Body of pancreas (tissue), 4 donors: ENCODE results near the gene IGSF9.

Experiments
- POLR2A ChIP-seq, 3 donors: fragments of 450-650 bp; IDR thresholded peaks; one replicate each; pipeline ENCODE4 v1.6.1; 2016; ENCODE audit warnings: antibody characterized with exemption in 3 of 3, mild to moderate bottlenecking in 2 of 3
- TF ChIP-seq, protein P1 (sequence below), 7 experiments: fragments of 450-650 bp in 4 of 7; fragments of 200-600 bp in 3 of 7; sonication (generic) in 3 of 7; IDR thresholded peaks; one replicate each; pipeline ENCODE4 v1.5.1; 2016 to 2019; ENCODE audit warnings: antibody characterized with exemption in 7 of 7

DNA sequence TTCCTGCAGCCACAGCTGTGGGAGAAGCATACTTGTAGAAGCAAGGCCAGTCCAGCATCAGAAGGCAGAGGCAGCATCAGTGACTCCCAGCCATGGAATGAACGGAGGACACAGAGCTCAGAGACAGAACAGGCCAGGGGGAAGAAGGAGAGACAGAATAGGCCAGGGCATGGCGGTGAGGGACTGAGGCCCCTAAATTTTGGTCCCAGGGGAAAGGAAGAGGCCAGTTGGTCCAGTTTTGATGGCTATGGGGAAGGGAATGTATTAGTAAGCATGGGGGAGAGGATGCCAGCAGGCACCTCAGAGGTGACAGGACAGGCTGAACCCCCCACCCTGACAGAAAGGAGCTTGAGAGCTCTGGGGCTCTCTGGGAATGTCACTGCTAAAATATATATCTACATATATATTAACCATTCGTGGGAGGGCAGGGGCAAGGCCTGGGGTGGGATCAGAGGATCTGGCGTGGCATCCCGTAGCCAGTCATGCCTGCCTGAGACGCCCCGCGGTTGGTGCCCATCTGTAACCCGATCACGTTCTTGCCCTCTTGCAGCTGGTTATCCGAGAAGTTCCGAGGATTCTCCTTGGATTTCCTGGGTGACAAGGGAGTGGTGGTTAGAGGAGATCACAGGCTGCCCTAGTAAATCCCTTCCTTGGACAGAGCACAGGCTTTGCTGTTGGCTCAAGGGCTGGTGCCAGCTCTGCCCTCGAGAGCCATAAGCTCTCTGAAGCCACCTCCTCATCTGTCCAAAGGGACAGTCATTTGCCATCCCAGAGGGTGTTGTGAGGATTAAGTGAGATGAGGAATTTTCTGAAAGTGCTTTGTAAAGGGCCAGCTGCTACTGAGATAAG is 26.8 kb downstream of the IGSF9 start:
- TF ChIP-seq, protein P1, sequence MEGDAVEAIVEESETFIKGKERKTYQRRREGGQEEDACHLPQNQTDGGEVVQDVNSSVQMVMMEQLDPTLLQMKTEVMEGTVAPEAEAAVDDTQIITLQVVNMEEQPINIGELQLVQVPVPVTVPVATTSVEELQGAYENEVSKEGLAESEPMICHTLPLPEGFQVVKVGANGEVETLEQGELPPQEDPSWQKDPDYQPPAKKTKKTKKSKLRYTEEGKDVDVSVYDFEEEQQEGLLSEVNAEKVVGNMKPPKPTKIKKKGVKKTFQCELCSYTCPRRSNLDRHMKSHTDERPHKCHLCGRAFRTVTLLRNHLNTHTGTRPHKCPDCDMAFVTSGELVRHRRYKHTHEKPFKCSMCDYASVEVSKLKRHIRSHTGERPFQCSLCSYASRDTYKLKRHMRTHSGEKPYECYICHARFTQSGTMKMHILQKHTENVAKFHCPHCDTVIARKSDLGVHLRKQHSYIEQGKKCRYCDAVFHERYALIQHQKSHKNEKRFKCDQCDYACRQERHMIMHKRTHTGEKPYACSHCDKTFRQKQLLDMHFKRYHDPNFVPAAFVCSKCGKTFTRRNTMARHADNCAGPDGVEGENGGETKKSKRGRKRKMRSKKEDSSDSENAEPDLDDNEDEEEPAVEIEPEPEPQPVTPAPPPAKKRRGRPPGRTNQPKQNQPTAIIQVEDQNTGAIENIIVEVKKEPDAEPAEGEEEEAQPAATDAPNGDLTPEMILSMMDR (IDR thresholded peaks at IDR 0.05) = no peak
- no peak for TF ChIP-seq POLR2A (IDR thresholded peaks at IDR 0.05)
